Activated CD4-positive, alpha-beta T cell treated with anti-CD3 and anti-CD28 coated beads, Interleukin-2, amount 50 U/mL, for 16 hours (primary cell): ENCODE data around the gene RPP25.
"Not testable (repeated sequence)": the region's sequence is repeated elsewhere in the genome, so short reads cannot be mapped to it uniquely, and the experiment has no call there.

Experiments
- DNase-seq: peaks from one replicate; pipeline ENCODE4 v3.0.0-alpha.2; 2020

RPP25 gene

DNA sequence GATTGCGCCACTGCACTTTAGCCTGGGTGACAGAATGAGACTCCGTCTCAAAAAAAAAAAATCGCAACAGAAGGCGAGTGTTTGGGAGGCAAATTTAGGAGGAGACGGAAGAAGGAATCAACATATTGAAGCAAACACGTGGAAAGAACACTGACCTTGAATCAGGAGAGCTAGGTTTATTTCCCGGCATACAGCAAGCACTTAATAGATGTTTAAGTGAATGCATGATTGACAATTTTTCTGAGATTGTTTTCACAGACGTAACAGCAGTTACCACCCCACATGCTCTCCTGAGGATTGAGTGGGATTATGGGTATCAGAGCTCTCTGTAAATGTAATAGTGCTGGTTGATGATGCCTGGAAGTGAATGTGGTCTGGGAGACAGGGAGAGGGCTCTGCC is 5.6 kb upstream of the RPP25 start:
- DNase-seq: no peak

DNA sequence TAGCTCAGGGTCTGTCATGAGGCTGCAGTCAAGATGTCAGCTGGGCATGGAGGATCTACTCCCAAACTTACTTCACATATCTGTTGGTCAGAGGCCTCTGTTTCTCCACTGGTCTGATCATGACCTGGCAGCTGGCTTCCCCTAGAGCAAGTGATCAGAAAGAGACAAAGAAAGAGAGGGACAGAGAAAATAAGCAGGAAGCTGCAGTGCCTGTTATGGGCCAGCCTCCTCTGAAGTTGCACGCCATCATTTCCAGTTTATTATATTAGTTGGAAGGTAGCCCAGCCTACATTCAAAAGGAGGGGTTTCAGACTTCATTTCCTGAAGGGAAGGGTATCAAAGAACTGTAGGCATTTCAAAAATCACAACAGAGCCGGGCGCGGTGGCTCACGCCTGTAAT is 5.0 kb upstream of the RPP25 start:
- no peak for DNase-seq

DNA sequence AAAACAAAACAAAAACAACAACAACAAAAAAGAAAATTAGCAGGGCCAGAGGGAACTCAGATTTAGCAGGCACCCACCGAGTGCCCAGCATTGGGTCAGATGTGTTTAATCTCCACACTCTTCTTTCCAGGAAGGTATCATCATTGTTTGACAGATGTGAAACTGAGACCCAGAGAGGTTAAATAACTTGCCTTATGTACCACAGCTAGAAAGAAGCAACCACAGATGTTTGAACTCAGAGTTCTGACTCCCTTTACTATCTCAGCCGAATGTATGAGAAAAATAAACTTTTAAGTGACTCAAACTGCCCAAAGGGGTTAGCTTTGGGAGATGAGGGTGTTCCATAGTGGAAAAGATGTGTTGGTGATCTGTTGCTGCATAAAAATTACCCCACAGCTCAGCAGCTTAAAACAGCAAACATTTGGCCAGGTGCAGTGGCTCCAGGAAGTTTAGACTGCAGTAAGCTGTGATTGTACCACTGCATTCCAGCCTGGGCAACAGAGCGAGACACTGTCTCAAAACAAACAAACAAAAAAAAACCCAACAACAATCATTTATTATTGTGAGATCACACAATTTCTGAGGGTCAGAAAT is 4.5 kb upstream of the RPP25 start:
- peak; percentile 30 for DNase-seq

DNA sequence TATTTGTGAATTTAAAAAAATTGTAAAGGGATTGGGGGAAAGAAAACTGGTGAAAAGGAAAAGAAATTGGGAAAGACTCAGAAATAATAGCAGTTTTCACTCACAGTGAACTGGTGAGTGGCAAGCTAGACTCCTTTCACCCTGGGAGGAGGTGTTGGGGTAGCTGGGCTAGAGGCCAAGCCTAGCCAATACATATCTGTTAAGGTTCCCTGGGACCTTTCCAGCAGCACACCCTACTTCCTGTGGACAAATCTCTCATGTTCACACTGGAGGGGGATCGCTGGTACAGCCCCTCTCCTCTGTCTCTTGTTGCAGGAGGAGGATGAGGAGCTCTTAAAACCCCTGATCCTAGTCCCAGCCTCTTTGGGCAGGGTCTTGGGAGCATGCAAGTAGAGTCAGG is 3.7 kb upstream of the RPP25 start:
- DNase-seq: no peak

DNA sequence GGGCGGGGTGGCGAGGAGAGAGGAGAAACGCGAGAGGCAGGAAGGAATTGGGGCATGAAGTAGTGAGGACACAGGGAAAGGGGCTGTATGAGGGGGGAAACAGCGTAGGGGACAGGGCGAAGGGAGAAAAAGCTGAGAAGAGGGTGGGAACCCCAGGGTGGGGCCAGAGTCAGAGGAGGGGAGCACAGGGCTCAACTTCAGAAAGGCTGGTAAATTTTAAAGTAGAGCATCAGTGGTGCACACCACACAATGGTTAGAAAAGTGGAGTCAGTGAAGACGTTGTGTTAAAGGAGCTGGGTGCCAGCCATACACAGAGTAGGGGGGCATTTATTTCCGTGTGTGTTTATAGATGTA is 3.0 kb upstream of the RPP25 start:
- no peak for DNase-seq

DNA sequence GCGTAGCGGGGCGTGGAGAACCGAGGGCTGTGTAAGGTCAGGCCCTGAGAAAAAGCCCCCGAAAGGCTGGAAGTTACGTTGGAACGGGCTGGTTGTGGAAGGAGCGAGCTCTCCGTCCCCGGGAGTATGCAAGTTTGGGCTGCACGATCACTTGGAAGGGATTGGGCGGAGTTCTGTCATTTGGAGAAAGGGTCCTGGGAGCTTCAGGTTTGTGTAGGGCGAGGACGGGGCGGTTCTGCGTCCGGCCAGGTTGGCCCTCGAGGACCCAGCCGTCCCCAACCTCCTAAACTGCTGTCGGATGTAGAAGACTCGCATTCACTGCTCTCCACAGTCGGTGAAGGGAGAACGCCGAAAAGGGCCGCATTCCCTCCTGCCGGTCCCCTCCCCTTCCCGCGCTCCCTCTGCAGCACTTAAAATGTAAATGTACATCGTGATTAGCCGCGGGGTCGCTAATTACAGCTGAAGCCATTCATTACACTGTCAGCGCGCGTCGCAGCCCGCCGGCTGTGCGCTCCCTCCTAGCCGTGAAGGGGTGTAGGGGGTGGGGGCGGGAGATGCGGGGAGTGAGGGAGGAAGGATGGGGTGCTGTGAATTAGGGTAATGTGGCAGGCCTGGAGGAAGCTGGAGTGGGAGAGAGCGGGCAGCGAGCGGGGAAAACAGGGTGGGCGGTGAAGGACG is 2.5 kb upstream of the RPP25 start:
- DNase-seq: no peak

DNA sequence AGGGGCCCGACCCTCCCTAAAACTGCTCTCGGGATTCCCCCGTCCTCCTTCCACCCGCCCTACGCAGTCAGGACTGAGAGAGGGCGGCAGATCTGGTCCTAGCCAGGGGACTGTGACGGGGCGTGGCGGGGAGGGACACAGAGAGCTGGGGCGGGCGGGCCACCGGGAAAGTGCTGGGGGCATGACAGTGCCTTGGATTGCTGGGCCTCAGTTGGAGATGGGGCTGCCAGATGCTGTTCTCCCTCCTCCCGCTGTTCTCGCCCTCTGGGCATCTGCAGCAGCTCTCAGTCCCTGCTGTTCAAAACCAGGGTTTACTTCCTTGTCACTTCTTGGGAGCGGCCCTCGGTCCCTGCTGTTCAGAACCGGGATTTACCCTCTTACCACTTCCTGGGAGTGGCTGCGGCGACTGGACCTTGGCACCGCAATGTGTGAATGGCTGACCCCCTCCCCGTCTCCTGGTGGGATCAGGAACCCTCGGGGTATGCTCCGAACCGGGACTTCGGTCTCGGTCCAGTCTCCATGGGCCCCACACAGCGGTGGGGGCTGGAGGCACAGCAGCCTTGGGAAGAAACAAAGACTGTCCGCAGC is 1.8 kb upstream of the RPP25 start:
- DNase-seq: no peak

DNA sequence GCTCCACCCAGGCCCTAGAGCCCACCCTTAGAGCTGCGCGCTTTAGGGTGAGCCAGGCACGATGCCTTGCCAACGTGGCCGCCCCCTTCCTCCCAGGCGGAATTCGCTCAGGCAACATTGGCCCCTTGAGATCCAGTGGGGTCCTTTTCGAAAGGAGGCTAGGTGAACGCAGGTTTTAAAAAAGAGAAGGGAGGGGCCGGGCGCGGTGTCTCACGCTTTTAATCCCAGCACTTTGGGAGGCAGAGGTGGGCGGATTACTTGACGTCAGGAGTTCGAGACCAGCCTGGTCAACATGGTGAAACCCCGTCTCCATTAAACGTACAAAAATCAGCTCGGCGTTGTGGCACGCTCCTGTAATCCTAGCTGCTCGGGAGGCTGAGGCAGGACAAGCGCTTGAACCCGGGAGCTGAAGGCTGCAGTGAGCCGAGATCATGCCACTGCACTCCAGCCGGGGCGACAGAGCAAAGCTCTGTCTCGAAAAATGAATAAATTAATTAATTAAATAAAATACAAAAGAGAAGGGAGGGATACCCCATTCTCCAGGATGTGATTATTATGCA is 984 bp upstream of the RPP25 start:
- DNase-seq: no peak

DNA sequence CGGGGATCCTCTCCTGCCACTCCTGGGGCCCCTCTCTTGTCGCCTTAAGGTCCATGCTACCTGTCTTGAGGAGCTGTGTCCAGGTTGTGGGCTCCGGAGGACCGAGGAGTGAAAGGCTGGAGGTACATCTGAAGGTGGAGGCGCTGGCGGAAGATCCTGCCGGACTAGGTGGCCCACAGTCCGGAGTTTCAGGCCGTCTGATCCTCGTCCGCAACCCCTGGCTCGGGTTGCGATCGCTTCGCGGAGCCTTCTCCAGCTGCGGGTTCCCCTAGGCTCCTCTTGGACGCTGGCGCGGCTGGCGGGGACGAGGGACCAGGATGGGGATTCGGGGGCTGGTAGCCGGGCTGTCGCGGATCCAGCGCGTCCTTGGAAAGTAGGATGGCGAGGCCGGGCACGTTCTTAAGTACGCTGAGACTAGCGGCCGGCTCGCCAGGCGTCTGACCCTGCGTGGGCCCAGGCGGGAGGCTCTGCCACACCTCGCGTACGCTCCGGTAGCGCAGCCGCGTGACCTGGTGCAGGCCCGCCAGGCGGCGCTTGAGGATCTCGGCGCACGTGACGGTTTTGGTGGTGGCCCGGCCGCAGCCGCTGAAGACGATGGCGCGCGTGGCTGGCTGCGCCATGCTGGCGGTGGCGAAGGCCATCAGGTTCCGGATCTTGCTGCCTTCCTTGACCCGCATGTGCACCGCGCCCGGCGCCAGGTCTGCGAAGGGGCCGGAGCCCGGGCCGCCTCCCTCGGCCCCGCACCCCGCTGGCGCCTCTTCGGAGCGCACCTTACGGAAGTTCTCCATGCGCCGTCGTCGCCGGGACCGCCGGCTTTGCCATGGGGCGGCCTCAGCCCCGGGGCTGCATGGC is 550 bp downstream of the RPP25 start:
- DNase-seq: peak; percentile 75

DNA sequence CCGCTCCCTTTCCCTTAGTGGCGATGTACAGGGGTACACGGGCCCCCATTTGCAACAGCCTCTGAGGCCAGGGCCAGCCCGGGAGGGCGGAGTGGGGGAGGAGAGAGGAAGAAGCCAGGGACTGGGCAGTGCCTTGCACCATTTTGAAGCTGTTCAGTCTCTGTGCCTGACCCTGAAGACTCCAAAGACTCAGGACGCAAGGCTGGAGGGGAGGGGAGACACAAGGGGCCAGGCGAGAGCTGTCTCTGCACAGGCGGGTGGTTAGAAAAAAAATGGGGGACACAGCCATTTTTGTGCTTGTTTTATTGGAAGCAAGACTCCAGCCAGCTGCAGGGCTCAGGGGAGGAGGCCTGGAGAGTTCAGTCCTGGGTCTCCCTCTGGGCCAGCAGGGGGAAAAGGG is 1.6 kb downstream of the RPP25 start:
- no peak for DNase-seq

DNA sequence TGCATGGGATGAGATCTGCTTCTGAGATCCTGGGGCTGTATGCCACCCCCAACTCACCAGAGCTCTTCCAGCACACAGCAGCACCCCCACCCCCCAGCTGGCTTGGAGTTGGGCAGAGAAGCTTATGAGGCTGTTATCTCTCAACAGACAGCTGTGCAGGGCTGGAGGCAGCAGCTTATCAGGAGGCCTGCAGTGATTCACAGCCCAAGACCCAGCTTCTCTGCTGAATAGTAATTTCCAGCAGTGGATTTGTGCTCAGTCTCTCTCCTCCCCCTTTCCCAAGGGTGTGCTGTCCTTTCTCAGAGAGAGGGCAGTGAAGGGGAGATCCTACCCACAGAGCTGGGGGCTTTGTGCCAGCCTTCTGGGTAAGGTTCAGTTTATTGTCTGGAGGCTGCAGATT is 2.1 kb downstream of the RPP25 start:
- no peak for DNase-seq

DNA sequence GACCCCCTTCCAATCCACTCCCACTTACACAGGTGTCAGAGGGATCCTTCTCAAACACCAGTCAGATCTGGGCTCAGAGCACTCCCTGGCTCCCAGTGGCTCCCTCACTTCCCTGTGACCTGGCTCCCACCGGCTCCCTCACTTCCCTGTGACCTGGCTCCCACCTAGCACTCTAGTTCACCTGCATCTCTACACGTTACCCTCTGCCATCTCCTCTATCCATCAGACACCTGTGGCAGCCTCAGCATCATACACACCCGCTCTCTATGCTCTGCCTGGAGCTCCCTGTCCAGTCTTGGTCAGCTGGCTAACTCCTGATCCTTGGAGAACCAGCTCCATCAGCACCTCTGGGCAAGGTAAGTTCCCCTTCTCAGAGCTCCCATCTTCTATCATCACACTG is 5.6 kb downstream of the RPP25 start:
- DNase-seq: no peak

DNA sequence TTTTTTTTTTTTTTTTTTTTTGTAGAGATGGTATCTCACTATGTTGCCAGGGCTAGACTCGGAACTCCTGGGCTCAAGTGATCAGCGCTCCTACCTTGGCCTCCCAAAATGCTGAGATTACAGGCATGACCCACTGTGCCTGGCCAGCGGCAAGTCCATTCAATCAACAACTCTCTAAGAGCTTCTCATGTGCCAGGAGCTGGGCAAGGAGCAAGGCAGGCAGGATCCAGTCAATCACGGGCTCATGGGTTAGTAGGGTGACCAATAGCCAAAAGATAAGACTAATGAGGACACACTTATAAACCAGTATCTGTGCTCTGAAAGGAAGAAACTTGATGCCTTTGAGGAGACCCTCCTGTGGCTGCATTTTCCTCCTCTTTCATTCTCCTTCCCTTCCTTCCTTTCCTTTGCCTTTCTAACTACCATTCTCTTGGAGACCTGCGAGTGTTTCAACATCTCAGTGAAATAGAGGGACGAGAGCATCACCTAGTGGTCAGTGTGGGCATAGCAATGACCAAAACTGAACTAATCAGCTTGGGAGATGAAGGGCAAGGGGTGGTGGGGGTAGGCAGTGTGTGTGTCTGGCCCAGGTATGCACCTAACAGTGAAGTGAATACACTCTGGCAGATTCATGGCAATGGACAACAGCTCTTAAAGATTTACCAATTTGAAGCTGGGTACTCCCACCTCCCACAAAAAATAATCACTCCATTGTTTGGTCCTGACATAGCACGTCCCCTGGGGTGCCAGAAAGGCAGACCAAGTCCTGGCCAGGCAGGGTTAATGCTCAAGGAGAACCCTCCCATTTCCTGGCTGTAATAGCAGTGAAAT is 6.3 kb downstream of the RPP25 start:
- DNase-seq: peak; percentile 82

DNA sequence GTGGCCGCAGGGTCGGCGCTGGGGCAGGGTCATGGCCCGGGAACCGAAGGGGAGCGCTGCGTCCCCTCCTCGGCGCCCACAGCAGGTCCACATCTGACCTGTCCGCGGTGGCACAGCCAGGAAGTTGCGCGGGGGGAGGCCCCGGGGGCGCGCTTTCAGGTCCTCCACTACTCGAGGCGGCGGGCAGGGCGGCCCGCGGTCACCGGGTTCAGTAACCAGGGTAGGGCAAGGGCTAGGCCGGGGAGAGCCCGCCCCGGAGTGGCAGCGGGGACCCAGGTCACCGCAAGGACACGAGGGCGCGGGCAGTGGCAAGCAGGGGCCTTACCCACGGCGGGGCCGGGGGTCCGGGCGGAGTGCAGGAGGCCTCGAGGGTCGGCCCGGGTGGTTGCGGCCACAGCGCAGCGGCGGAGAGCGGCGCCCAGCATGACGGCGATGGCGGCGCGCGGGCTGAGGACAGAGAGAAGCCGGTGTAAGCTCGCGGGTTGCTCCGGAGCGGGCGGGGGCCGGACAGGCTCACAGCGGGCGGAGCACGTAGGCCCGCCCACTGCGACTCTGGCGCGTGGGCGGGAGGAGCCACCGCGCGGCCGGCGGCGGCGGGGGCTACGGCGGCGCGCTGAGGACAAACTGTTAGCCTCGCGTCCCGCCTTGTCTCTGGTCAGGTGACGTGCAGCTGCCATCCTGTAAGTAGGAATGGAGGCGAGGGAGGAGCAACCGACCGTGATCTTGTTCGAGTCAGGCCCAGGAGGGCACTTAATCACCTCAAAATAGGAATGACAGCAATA is 18.8 kb downstream of the RPP25 start, which contains the start of gene COX5A:
COX5A (minus strand) TSS at position 484 of the 782 bp plus-strand sequence; CDS start at position 425, 59 bp downstream.
- peak; percentile 95 for DNase-seq

DNA sequence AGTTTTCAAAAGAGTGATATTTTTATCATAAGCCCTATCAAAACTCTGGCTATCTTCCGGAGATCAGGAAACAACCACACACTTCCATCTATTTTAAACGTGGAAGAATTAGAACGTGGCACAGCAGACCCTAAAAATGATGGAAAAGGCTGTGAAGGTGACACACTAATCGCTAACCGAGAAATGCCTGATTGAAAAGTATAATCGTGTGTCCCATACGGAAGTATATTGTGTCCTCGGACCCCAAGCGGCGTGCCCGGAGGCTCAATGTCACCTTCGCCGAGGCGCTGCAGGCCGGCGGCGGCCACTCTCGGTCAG is 19.3 kb downstream of the RPP25 start:
- DNase-seq: no peak

DNA sequence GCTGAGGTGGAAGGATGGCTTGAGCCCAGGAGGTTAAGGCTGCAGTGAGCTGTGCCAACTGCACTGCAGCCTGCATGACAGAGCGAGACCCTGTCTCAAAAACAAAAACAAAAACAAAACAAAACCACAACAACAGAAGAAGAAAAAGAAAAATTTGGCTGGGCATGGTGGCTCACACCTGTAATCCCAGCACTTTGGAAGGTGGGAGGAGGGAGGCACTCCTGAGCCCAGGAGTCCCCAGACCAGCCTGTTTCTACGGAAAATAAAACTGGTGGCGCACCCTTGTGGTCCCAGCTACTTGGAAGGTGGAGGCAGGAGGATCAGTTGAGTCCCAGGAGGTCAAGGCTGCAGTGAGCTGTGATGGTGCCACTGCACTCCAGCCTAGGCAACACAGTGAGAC is 21.4 kb downstream of the RPP25 start:
- not testable (repeated sequence) for DNase-seq

DNA sequence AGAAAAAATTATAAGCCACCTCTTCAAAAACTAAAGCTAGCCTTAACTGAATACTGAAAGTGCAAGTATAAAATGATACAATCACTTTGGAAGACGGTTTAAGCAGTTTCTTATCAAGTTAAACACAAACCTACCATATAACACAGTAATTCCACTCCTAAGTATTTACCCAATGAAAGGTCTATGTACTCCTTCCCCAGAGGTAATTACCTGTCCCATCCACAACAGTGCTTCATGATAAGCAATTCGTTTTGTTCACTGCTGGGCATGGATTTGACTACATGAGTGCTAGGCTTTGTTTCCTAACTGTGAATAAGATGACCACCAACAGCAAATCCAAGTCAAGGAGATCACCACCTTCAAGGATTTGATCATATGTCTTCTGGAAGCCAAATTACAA is 23.0 kb downstream of the RPP25 start:
- DNase-seq: no peak

DNA sequence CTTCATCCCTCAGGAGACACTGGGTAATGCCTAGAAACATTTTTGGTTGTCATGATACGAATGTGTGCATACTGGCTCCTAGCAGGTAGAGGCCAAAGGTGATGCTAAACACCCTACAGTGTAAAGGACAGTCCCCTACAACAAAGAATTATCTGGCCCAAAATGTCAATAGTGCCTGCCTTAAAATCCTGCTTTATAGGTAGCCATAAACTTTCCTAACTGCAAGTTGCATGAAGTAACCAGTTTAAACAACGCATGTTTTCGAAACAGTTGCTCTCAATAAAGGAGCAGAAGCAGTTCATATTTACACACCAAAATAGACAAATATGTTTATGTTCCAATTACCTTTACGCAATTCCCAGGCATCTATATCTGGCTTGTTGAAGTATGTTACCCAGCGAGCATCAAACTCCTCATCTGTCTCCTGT is 27.8 kb downstream of the RPP25 start:
- DNase-seq: no peak

DNA sequence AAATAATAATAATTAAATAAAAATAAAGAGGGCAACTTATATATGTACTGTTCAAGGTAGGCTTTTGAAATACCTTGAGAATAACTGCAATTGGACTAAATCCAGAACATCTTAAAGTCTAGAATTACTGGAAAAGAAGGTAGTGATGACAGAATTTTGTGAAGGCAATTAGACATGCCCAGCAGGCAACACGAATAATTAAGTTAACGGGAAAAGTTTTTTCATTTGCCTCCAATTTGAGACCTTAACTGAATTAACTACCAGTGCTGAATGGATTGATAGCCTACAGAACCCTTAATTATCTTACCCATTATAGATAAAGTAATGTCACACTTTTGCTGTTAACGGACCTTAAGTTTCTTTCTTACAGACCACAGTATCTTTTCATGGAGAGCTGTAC is 32.0 kb downstream of the RPP25 start:
- DNase-seq: no peak

DNA sequence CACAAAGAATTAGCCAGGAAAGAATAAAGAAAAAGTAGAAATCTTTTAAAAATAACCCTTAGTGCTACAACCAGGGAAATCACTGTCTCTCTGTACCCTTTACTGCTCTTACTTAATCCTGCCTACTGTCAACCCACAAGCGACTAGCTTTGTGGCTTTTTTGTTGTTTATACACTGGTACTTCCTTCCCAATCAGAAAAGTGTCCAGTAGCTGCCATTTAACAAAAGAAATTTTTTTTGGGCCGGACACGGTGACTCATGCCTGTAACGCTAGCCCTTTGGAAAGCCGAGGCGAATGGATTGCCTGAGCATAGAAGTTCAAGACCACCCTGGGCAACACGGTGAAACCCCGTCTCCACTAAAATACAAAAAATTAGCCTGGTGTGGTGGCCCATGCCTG is 36.1 kb downstream of the RPP25 start:
- no peak for DNase-seq

DNA sequence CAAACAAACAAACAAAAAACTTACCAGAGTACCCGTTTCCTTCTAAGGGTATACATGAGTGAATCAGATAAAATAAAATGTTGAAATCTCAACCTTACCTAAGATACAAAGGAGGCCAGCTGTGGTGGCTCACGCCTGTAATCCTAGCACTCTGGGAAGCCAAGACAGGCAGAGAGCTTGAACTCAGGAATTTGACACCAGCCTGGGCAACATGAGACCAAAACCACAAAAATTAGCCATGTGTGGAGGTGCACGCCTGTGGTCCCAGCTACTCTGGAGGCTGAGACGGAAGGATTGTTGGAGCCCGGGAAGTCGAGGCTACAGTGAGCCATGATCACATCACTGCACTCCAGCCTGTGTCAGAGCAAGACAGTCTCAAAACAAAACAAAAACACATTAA is 38.9 kb downstream of the RPP25 start:
- DNase-seq: no peak

DNA sequence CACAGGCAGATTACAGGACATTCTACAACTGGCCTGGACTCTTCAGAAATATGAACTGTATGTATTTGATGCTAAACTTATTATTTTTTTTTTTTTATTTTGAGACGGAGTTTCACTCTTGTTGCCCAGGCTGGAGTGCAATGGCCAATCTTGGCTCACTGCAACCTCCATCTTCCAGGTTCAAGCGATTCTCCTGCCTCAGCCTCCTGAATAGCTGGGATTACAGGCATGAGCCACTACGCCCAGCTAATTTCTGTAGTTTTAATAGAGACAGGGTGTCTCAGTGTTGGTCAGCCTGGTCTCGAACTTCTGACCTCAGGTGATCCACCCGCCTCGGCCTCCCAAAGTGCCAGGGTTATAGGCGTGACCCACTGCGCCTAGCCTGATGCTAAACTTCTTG is 42.8 kb downstream of the RPP25 start:
- DNase-seq: not testable (repeated sequence)
